Endothelial cell of umbilical vein (primary cell): ENCODE data around the gene CLCN4. TPM values are rescaled to one million over a fixed set of nuclear protein-coding genes. Genes with fewer than 3 reads are reported as not detected.

Experiments used
- BruUV-seq: library from RNA; stranded (reverse); fragments of 400-500 nt; replicated peaks from 2 replicates; lab custom pipeline; 2021; lab: Mats Ljungman, UMichigan
- CTCF ChIA-PET: fragments of 300-600, 350-600 bp; sonication (Branson Sonifier 250); formaldehyde crosslinking; loops from one replicate; lab custom pipeline; 2021; ENCODE audit warnings: antibody characterized with exemption, inconsistent platforms; lab: Charles Lee
- POLR2A ChIA-PET: fragments of 300-600, 350-600 bp; sonication (Branson Sonifier 250); formaldehyde crosslinking; loops from one replicate; lab custom pipeline; 2021; ENCODE audit warnings: antibody characterized with exemption, inconsistent platforms; lab: Charles Lee
- DNase-seq: peaks from one replicate; pipeline ENCODE4 v3.0.0-alpha.2; 2011; ENCODE audit warnings: low read depth, low spot score
- FAIRE-seq: peaks from 2 replicates; lab custom pipeline; 2011; peaks lifted over from hg19 to GRCh38; lab: Jason Lieb, UNC
- H2AFZ ChIP-seq: 2 replicates; pipeline ENCODE4 v1.6.0; 2012; ENCODE audit warnings: low read depth, low read length, control low read depth, inconsistent platforms
- H3K27ac ChIP-seq: 2 replicates; pipeline ENCODE4 v1.5.1; 2011; ENCODE audit warnings: low read depth, mild to moderate bottlenecking, control low read depth, low read length, moderate library complexity; ENCODE audit not compliant: insufficient read depth
- H3K27me3 ChIP-seq, 2 experiments: 2 replicates each; pipeline versions ENCODE4 v1.6.0 to v1.6.1; 2011; ENCODE audit warnings: low read length in 2 of 2, mixed read lengths in 1 of 2; ENCODE audit not compliant: control insufficient read depth in 2 of 2, insufficient read depth in 2 of 2
- H3K36me3 ChIP-seq, 2 experiments: 2 replicates in 1 of 2; 3 replicates in 1 of 2; pipeline ENCODE4 v1.5.1; 2011; ENCODE audit warnings: low read length in 2 of 2, mild to moderate bottlenecking in 1 of 2, moderate library complexity in 1 of 2; ENCODE audit not compliant: control insufficient read depth in 2 of 2, insufficient read depth in 2 of 2; ENCODE audit errors: extremely low read depth in 1 of 2
- H3K4me1 ChIP-seq: 3 replicates; pipeline ENCODE4 v1.5.1; 2011; ENCODE audit warnings: mild to moderate bottlenecking, low read length; ENCODE audit not compliant: control insufficient read depth, insufficient read depth; ENCODE audit errors: extremely low read depth
- H3K4me2 ChIP-seq: 2 replicates; pipeline ENCODE4 v1.6.1; 2011; ENCODE audit warnings: low read length, control low read depth, mixed read lengths; ENCODE audit not compliant: insufficient read depth
- H3K4me3 ChIP-seq, 3 experiments: fragments of 200-600 bp in 1 of 3; sonication (generic), shearing (Covaris generic) in 1 of 3; replicated peaks in 1 of 3; 2 replicates each; pipeline ENCODE4 v1.5.1; 2011 to 2016; ENCODE audit warnings: control low read depth in 3 of 3, low read length in 3 of 3, mild to moderate bottlenecking in 2 of 3, inconsistent platforms in 1 of 3, low read depth in 1 of 3, moderate library complexity in 1 of 3; ENCODE audit not compliant: insufficient read depth in 1 of 3
- H3K79me2 ChIP-seq: 2 replicates; pipeline ENCODE4 v1.6.0; 2012; ENCODE audit warnings: low read length, inconsistent platforms; ENCODE audit not compliant: control insufficient read depth, insufficient read depth
- H3K9ac ChIP-seq: replicated peaks from 2 replicates; pipeline ENCODE3; 2011; ENCODE audit warnings: low read length, control low read depth; ENCODE audit not compliant: insufficient read depth; ENCODE audit errors: extremely low read depth
- H3K9me1 ChIP-seq: replicated peaks from 3 replicates; pipeline ENCODE4 v1.6.0; 2011; ENCODE audit warnings: mild to moderate bottlenecking, low read length; ENCODE audit not compliant: control insufficient read depth, insufficient read depth; ENCODE audit errors: extremely low read depth
- H3K9me3 ChIP-seq: replicated peaks from 2 replicates; pipeline ENCODE4 v1.5.1; 2012; ENCODE audit warnings: low read length, inconsistent platforms; ENCODE audit not compliant: control insufficient read depth, insufficient read depth
- H4K20me1 ChIP-seq: replicated peaks from 2 replicates; pipeline ENCODE3; 2011; ENCODE audit warnings: mild to moderate bottlenecking, low read length; ENCODE audit not compliant: control insufficient read depth, insufficient read depth; ENCODE audit errors: extremely low read depth
- EZH2 ChIP-seq: IDR thresholded peaks from 2 replicates; pipeline ENCODE4 v1.6.1; 2012; ENCODE audit warnings: borderline replicate concordance, low read depth, mild to moderate bottlenecking, moderate library complexity, low read length, inconsistent platforms; ENCODE audit not compliant: severe bottlenecking
- JUN ChIP-seq: IDR thresholded peaks from 2 replicates; pipeline ENCODE4 v1.6.1; 2011; ENCODE audit warnings: borderline replicate concordance, low read depth; ENCODE audit not compliant: insufficient read length, insufficient read depth
- MYC ChIP-seq: IDR thresholded peaks from one replicate; pipeline ENCODE4 v1.6.1; 2011; ENCODE audit warnings: mild to moderate bottlenecking, low read depth, low read length
- POLR2A ChIP-seq: IDR thresholded peaks from 2 replicates; pipeline ENCODE4 v1.6.1; 2012; ENCODE audit warnings: low read depth, mild to moderate bottlenecking, control low read depth, low read length
- POLR2AphosphoS5 ChIP-seq: IDR thresholded peaks from 2 replicates; pipeline ENCODE4 v1.6.1; 2012; ENCODE audit warnings: low read depth, mild to moderate bottlenecking, control low read depth, low read length, moderate library complexity; ENCODE audit not compliant: insufficient read depth
- dilution Hi-C: fragments of 300-500 bp; cut with MboI; formaldehyde crosslinking; loops from one replicate; pipeline ENCODE4 v1.15.0; 2019; ENCODE audit warnings: low sequenced_read_pairs; ENCODE audit not compliant: extremely low pct_ligation_motif_present
- intact Hi-C: fragments of 100-400 bp; cut with micrococcal nuclease; formaldehyde crosslinking; loops from one replicate; pipeline ENCODE4 v1.10.0; 2022
- polyA plus RNA-seq, 4 experiments: library from polyadenylated mRNA; depleted of rRNA in 3 of 4; stranded (reverse) in 3 of 4; unstranded in 1 of 4; fragments of >200 nt; gene quantifications; 2 replicates each; pipeline versions ENCODE4 v1.2.1 to v1.2.3, GENCODE V29; 2011 to 2012; ENCODE audit warnings: missing spikeins in 1 of 4
- total RNA-seq: library from RNA; stranded (reverse); gene quantifications from 2 replicates; pipeline ENCODE4 v1.2.3, GENCODE V29; 2021
- TF ChIP-seq, protein P1 (sequence below): IDR thresholded peaks from 2 replicates; pipeline ENCODE4 v1.6.1; 2011; ENCODE audit not compliant: insufficient read depth, insufficient read length
- TF ChIP-seq, protein P2 (sequence below), 2 donors: IDR thresholded peaks; 1 replicate in 1 of 2; 2 replicates in 1 of 2; pipeline ENCODE4 v1.5.1; 2011; ENCODE audit warnings: low read length in 2 of 2, mild to moderate bottlenecking in 2 of 2, moderate library complexity in 2 of 2, control low read depth in 1 of 2, inconsistent platforms in 1 of 2, low read depth in 1 of 2; ENCODE audit not compliant: insufficient read depth in 1 of 2; ENCODE audit errors: extremely low read depth in 1 of 2

The CLCN4 gene
- total and polyA plus RNA-seq, 2 donors (not counting 3 experiments of a cell fraction or from before 2014, with no cell fraction given): 7.6 to 19.8 TPM

DNA sequence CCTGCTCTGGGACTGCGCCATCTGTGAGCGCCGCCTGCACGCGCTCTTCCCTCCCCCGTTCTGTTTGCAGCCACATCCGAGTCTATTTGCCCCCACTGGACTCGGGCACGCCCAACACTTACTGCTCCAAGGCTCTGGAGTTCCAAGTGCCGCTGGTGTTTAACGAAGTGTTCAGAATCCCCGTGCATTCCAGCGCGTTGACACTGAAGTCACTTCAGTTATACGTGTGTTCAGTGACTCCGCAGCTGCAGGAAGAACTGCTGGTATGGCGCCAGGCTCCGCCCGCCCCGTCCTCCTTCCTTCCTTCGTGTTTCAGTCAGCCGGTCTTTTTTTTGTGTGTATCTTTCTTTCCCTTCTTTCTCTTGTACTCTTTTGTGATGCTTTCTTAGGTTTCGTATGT, 30.7 kb upstream of the CLCN4 start:
- dilution Hi-C loops (no loop called here), intact Hi-C loops (no loop called here)
- Histone ChIP-seq H3K36me3 (peaks cover 3 to 25% of the 10 kb centered on the region in 2 experiments), H3K4me2 (no peak overlapping the region), H3K79me2 (peaks cover 8% of the 10 kb centered on the region), H3K9me1 (no peaks in the 10 kb centered on the region), H2AFZ (no peak overlapping the region), H3K27me3 (no peaks in the 10 kb centered on the region), H3K4me1 (no peaks in the 10 kb centered on the region), H3K9me3 (no peaks in the 10 kb centered on the region), H3K9ac (no peak overlapping the region), H3K27ac (no peak overlapping the region), H4K20me1 (no peaks in the 10 kb centered on the region), H3K4me3 (no peak overlapping the region)
- no peak for DNase-seq
- TF ChIP-seq JUN (no peak), POLR2A (no peak), EZH2 (no peak), POLR2AphosphoS5 (no peak), MYC (no peak)
- TF ChIP-seq, protein P1, sequence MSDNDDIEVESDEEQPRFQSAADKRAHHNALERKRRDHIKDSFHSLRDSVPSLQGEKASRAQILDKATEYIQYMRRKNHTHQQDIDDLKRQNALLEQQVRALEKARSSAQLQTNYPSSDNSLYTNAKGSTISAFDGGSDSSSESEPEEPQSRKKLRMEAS: no peak
- TF ChIP-seq, protein P2, sequence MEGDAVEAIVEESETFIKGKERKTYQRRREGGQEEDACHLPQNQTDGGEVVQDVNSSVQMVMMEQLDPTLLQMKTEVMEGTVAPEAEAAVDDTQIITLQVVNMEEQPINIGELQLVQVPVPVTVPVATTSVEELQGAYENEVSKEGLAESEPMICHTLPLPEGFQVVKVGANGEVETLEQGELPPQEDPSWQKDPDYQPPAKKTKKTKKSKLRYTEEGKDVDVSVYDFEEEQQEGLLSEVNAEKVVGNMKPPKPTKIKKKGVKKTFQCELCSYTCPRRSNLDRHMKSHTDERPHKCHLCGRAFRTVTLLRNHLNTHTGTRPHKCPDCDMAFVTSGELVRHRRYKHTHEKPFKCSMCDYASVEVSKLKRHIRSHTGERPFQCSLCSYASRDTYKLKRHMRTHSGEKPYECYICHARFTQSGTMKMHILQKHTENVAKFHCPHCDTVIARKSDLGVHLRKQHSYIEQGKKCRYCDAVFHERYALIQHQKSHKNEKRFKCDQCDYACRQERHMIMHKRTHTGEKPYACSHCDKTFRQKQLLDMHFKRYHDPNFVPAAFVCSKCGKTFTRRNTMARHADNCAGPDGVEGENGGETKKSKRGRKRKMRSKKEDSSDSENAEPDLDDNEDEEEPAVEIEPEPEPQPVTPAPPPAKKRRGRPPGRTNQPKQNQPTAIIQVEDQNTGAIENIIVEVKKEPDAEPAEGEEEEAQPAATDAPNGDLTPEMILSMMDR (IDR thresholded peaks at IDR 0.05; ENCODE audit: extremely low read depth in 1 of 2, insufficient read depth in 1 of 2, low read depth in 1 of 2, low read length in 2 of 2): no peak
- ChIA-PET CTCF (no interaction called here), POLR2A (no interaction called here)
- no TSS peak for BruUV-seq
- no peak for FAIRE-seq
